C4-2B (cell line): ENCODE results near the gene SETD6.

Source experiments
- ZFX ChIP-seq: fragments of 450-650 bp; IDR thresholded peaks from 2 replicates; pipeline ENCODE4 v1.6.1; 2017
- TF ChIP-seq, protein P1 (sequence below): fragments of 450-650 bp; conservative IDR thresholded peaks from 2 replicates; pipeline ENCODE4 v1.5.1; 2017; ENCODE audit warnings: mild to moderate bottlenecking

GRCh38 chr16:58499092-58499511 lies 16.2 kb upstream of the SETD6 start:
- TF ChIP-seq, protein P1, sequence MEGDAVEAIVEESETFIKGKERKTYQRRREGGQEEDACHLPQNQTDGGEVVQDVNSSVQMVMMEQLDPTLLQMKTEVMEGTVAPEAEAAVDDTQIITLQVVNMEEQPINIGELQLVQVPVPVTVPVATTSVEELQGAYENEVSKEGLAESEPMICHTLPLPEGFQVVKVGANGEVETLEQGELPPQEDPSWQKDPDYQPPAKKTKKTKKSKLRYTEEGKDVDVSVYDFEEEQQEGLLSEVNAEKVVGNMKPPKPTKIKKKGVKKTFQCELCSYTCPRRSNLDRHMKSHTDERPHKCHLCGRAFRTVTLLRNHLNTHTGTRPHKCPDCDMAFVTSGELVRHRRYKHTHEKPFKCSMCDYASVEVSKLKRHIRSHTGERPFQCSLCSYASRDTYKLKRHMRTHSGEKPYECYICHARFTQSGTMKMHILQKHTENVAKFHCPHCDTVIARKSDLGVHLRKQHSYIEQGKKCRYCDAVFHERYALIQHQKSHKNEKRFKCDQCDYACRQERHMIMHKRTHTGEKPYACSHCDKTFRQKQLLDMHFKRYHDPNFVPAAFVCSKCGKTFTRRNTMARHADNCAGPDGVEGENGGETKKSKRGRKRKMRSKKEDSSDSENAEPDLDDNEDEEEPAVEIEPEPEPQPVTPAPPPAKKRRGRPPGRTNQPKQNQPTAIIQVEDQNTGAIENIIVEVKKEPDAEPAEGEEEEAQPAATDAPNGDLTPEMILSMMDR: no peak
- no peak for TF ChIP-seq ZFX
